PC-9 (cell line): Measurements from ENCODE around the gene CDC27. TPM values are rescaled to one million over a fixed set of nuclear protein-coding genes. Genes with fewer than 3 reads are reported as not detected.

Experiments used
- BruUV-seq: library from RNA; stranded (reverse); fragments of 400-500 nt; replicated peaks from 2 replicates; lab custom pipeline; 2021; lab: Mats Ljungman, UMichigan
- CTCF ChIA-PET: fragments of 300-600 bp; sonication (Branson Sonifier 250); formaldehyde crosslinking; loops from one replicate; lab custom pipeline; 2022; ENCODE audit warnings: antibody characterized with exemption; lab: Charles Lee
- POLR2A ChIA-PET: fragments of 300-600 bp; sonication (Branson Sonifier 250); formaldehyde crosslinking; loops from one replicate; lab custom pipeline; 2022; ENCODE audit warnings: antibody characterized with exemption; ENCODE audit not compliant: unreplicated experiment; lab: Charles Lee
- DNase-seq, 2 experiments: peaks; one replicate each; pipeline versions ENCODE4 v3.0.0 to v3.0.0-alpha.2; 2015 to 2022; ENCODE audit warnings: mixed read lengths in 1 of 2
- H2AFZ ChIP-seq: fragments of 200-600 bp; sonication (generic); 2 replicates; pipeline ENCODE4 v1.8.1; 2017; ENCODE audit warnings: antibody characterized with exemption
- H3F3A ChIP-seq: fragments of 200-600 bp; sonication (generic); 2 replicates; pipeline ENCODE4 v1.8.1; 2017; ENCODE audit warnings: antibody characterized with exemption, mild to moderate bottlenecking, low read depth; ENCODE audit not compliant: insufficient read depth
- H3K27ac ChIP-seq: fragments of 200-600 bp; sonication (generic); 2 replicates; pipeline ENCODE4 v1.6.1; 2016; ENCODE audit warnings: mixed run types
- H3K27me3 ChIP-seq: fragments of 200-600 bp; sonication (generic); 2 replicates; pipeline ENCODE4 v1.6.1; 2016; ENCODE audit warnings: low read depth, mixed run types; ENCODE audit not compliant: insufficient read depth
- H3K36me3 ChIP-seq: fragments of 200-600 bp; sonication (generic); 2 replicates; pipeline ENCODE4 v1.6.1; 2016; ENCODE audit warnings: low read depth, mixed run types
- H3K4me1 ChIP-seq: fragments of 200-600 bp; sonication (generic); replicated peaks from 2 replicates; pipeline ENCODE4 v1.6.1; 2016; ENCODE audit warnings: mixed run types; ENCODE audit not compliant: insufficient read depth
- H3K4me2 ChIP-seq: fragments of 200-600 bp; sonication (generic); 2 replicates; pipeline ENCODE4 v1.6.1; 2017; ENCODE audit warnings: mixed run types
- H3K4me3 ChIP-seq: fragments of 200-600 bp; sonication (generic); 2 replicates; pipeline ENCODE4 v1.6.1; 2016; ENCODE audit warnings: mixed run types
- H3K79me2 ChIP-seq: fragments of 200-600 bp; sonication (generic); 2 replicates; pipeline ENCODE4 v1.6.1; 2017; ENCODE audit warnings: low read depth, mixed run types
- H3K9me2 ChIP-seq: fragments of 200-600 bp; sonication (generic); 2 replicates; pipeline ENCODE4 v1.8.1; 2017; ENCODE audit warnings: mild to moderate bottlenecking; ENCODE audit not compliant: insufficient read depth
- H3K9me3 ChIP-seq: fragments of 200-600 bp; sonication (generic); 2 replicates; pipeline ENCODE4 v1.8.1; 2016; ENCODE audit warnings: low read depth; ENCODE audit not compliant: insufficient read depth
- H4K20me1 ChIP-seq: fragments of 200-600 bp; sonication (generic); 2 replicates; pipeline ENCODE4 v1.8.1; 2017; ENCODE audit not compliant: insufficient read depth
- CTCF ChIP-seq: fragments of 200-600 bp; sonication (generic); conservative IDR thresholded peaks from 2 replicates; pipeline ENCODE4 v1.6.1; 2017; ENCODE audit warnings: mixed run types, antibody characterized with exemption, mild to moderate bottlenecking, moderate library complexity
- EZH2 ChIP-seq: fragments of 200-600 bp; sonication (generic); IDR thresholded peaks from 2 replicates; pipeline ENCODE4 v1.8.0; 2017; ENCODE audit warnings: antibody characterized with exemption, low read depth
- intact Hi-C: fragments of 100-400 bp; cut with micrococcal nuclease; formaldehyde crosslinking; loops from one replicate; pipeline ENCODE4 v1.10.0; 2022; ENCODE audit not compliant: unreplicated experiment
- total RNA-seq: library from RNA; stranded (reverse); gene quantifications from 2 replicates; pipeline ENCODE4 v1.2.3, GENCODE V29; 2021

CDC27 gene
- total RNA-seq, 1 experiment from 2014 or later: 94.3 TPM

GRCh38 chr17:47205419-47205963 is 16.4 kb upstream of the CDC27 start:
- BruUV-seq: no TSS peak

GRCh38 chr17:47204722-47205418 is 15.8 kb upstream of the CDC27 start:
- Histone ChIP-seq H3K9me3 (no peaks in the 10 kb centered on the region), H3K4me2 (peak overlapping the region; percentile 46), H3K36me3 (no peaks in the 10 kb centered on the region), H3K79me2 (no peaks in the 10 kb centered on the region), H3K27ac (peak overlapping the region; percentile 80), H2AFZ (peak overlapping the region; percentile 23; the same call in 1 of the 2 replicates), H3K27me3 (no peaks in the 10 kb centered on the region), H4K20me1 (no peaks in the 10 kb centered on the region), H3K4me3 (no peak overlapping the region), H3F3A (peaks cover 22% of the 10 kb centered on the region), H3K4me1 (peaks cover 24% of the 10 kb centered on the region), H3K9me2 (no peaks in the 10 kb centered on the region; the same call in 1 of the 2 replicates)
- no TSS peak for BruUV-seq
- POLR2A ChIA-PET: interaction anchor here (0.6 kb wide), 1 partner anchor 737 kb away, joined by 3 read pairs; the partner anchor contains the start of gene PNPO
- DNase-seq: peak; percentile 9 to 66
- CTCF ChIA-PET: no interaction called here
- TF ChIP-seq EZH2 (no peak), CTCF (no peak)
- intact Hi-C loops: no loop called here

More at GRCh38 chr17:47205419-47205963, 16.4 kb upstream of the CDC27 start:
- H2AFZ ChIP-seq: peak overlapping the region; percentile 23; the same call in 1 of the 2 replicates
- H3K79me2 ChIP-seq: no peaks in the 10 kb centered on the region
- POLR2A ChIA-PET: interaction anchor here (0.6 to 0.7 kb wide), 3 partner anchors 614 to 1375 kb away, joined by 3 to 4 read pairs (median 3); partner anchors contain the start of gene PNPO
- H3K9me2 ChIP-seq: no peaks in the 10 kb centered on the region; the same call in 1 of the 2 replicates
- CTCF ChIA-PET: no interaction called here
- H3K36me3 ChIP-seq: no peaks in the 10 kb centered on the region
- H3K27me3 ChIP-seq: no peaks in the 10 kb centered on the region
- H3K27ac ChIP-seq: peak overlapping the region; percentile 80
- no peak overlapping the region for H3K4me3 ChIP-seq
- H4K20me1 ChIP-seq: no peaks in the 10 kb centered on the region
- H3F3A ChIP-seq: peaks cover 22% of the 10 kb centered on the region
- H3K9me3 ChIP-seq: no peaks in the 10 kb centered on the region
- intact Hi-C loops: no loop called here
- peak overlapping the region; percentile 46 for H3K4me2 ChIP-seq
- TF ChIP-seq CTCF (no peak), EZH2 (no peak)
- H3K4me1 ChIP-seq: peaks cover 24% of the 10 kb centered on the region
- DNase-seq: peak; percentile 90 to 95

- intact Hi-C loops: no loop called here
- CTCF ChIA-PET: no interaction called here
- H3K9me3 ChIP-seq: no peaks in the 10 kb centered on the region
- H3K4me2 ChIP-seq: peak overlapping the region; percentile 46; the same call in 1 of the 2 replicates
- peaks cover 24% of the 10 kb centered on the region for H3K4me1 ChIP-seq
- no peaks in the 10 kb centered on the region; the same call in 1 of the 2 replicates for H3K9me2 ChIP-seq
- no peaks in the 10 kb centered on the region for H4K20me1 ChIP-seq
- no peak for TF ChIP-seq EZH2
- no peak for TF ChIP-seq CTCF
- H3F3A ChIP-seq: peaks cover 22% of the 10 kb centered on the region
- no peak overlapping the region for H3K4me3 ChIP-seq
- BruUV-seq: no TSS peak
- POLR2A ChIA-PET: interaction anchor here (0.6 kb wide), 1 partner anchor 14 kb away, joined by 3 read pairs; no protein-coding TSS in a partner anchor
- no peaks in the 10 kb centered on the region for H3K36me3 ChIP-seq
- no peak overlapping the region for H2AFZ ChIP-seq
- no peak for DNase-seq
- no peaks in the 10 kb centered on the region for H3K27me3 ChIP-seq
- H3K27ac ChIP-seq: peak overlapping the region; percentile 80
- H3K79me2 ChIP-seq: no peaks in the 10 kb centered on the region
Observed at GRCh38 chr17:47203984-47204721, 15.1 kb upstream of the CDC27 start.
